ENCODE measurements around the gene CHD5. TPM values are rescaled to one million over a fixed set of nuclear protein-coding genes. Genes with fewer than 3 reads are reported as not detected.

The CHD5 gene
- total RNA-seq, 1 experiment from 2014 or later = 1.6 TPM

DNA sequence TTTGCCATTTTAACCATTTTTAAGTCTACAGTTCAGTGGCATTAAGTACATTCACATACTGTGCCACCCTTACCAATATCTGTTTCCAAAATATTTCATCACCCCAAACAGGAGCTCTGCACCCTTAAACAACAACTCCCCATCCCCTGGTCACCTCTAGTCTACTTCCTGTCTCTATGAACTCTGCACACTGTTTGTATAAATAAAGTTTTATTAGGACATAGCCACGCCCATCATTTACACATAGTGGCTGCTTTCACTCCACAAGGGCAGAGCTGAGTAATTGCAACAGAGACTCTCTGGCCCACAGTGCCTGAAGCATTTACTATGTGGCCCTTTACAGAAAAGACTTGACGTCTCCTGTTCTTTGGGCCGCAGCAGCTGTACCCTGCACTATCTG lies 104.4 kb downstream of the CHD5 start:
- no peaks in the 10 kb centered on the region for H3K79me1 ChIP-seq (ENCODE audit: insufficient read depth, low read depth, low read length, poor library complexity, severe bottlenecking)
- H3K14ac ChIP-seq (ENCODE audit: insufficient read depth, low read length) = no peak overlapping the region
- Mint-ChIP-seq H3K27me3 (ENCODE audit: low read depth) (no peaks in the 10 kb centered on the region; the same call in none of the 2 replicates), H3K27ac (no peak overlapping the region), H3K36me3 (ENCODE audit: insufficient read depth in 1 of 3, low read depth in 3 of 3) (no peaks in the 10 kb centered on the region), H3K4me1 (peaks cover 14 to 29% of the 10 kb centered on the region in 2 experiments), H3K9me3 (no peaks in the 10 kb centered on the region), H3K4me3 (no peak overlapping the region)
- H4K8ac ChIP-seq (replicated peaks; ENCODE audit: insufficient read length, low read depth, low read length) = no peak overlapping the region
- no peak overlapping the region for H2BK20ac ChIP-seq (ENCODE audit: low read depth, low read length, poor library complexity, severe bottlenecking)
- H3K27me3 ChIP-seq (ENCODE audit: insufficient read depth, low read length) = no peaks in the 10 kb centered on the region
- H3K9me3 ChIP-seq (ENCODE audit: control insufficient read depth, low read depth, low read length) = no peaks in the 10 kb centered on the region
- H2BK12ac ChIP-seq (ENCODE audit: insufficient read length, low read depth, low read length) = no peak overlapping the region
- DNase-seq = no peak
- TF ChIP-seq, protein P1, sequence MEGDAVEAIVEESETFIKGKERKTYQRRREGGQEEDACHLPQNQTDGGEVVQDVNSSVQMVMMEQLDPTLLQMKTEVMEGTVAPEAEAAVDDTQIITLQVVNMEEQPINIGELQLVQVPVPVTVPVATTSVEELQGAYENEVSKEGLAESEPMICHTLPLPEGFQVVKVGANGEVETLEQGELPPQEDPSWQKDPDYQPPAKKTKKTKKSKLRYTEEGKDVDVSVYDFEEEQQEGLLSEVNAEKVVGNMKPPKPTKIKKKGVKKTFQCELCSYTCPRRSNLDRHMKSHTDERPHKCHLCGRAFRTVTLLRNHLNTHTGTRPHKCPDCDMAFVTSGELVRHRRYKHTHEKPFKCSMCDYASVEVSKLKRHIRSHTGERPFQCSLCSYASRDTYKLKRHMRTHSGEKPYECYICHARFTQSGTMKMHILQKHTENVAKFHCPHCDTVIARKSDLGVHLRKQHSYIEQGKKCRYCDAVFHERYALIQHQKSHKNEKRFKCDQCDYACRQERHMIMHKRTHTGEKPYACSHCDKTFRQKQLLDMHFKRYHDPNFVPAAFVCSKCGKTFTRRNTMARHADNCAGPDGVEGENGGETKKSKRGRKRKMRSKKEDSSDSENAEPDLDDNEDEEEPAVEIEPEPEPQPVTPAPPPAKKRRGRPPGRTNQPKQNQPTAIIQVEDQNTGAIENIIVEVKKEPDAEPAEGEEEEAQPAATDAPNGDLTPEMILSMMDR (conservative IDR thresholded peaks at IDR 0.05) = no peak
- no peaks in the 10 kb centered on the region for H3K23me2 ChIP-seq (ENCODE audit: insufficient read length, low read depth, low read length, poor library complexity, severe bottlenecking)
- no peak overlapping the region for H3K4ac ChIP-seq (ENCODE audit: low read depth, low read length)
- no peak overlapping the region for H2AK5ac ChIP-seq (ENCODE audit: insufficient read length, low read length)
- H4K20me1 ChIP-seq (ENCODE audit: control insufficient read depth, insufficient read depth, insufficient read length) = no peaks in the 10 kb centered on the region
- no peak overlapping the region for H2BK5ac ChIP-seq (ENCODE audit: insufficient read length, low read length)
- no peak overlapping the region for H4K91ac ChIP-seq (ENCODE audit: insufficient read length, low read depth, low read length)
- no peaks in the 10 kb centered on the region for H3K79me2 ChIP-seq (ENCODE audit: insufficient read depth, low read length)
- no peak overlapping the region for H3K27ac ChIP-seq (ENCODE audit: insufficient read length, low read depth, low read length)
- WGBS (ENCODE audit: extremely low coverage, insufficient read length, low lambda C conversion rate) = no CpG with 5 or more reads among the region's 3 CpGs
- H3K4me1 ChIP-seq (ENCODE audit: insufficient read depth, low read length) = no peaks in the 10 kb centered on the region
- no peak overlapping the region for H3K56ac ChIP-seq (ENCODE audit: insufficient read length, low read depth, low read length)
- H4K5ac ChIP-seq (ENCODE audit: insufficient read length, low read depth, low read length) = no peak overlapping the region
- H2BK15ac ChIP-seq (ENCODE audit: low read depth, low read length) = no peak overlapping the region
- no peak overlapping the region for H2BK120ac ChIP-seq (ENCODE audit: low read depth, low read length, poor library complexity, severe bottlenecking)
- H3K23ac ChIP-seq (ENCODE audit: insufficient read length, low read depth, low read length) = no peak overlapping the region
- H3T11ph ChIP-seq (ENCODE audit: low read length) = no peak overlapping the region
- H3K4me2 ChIP-seq (ENCODE audit: insufficient read depth, insufficient read length, low read length) = no peak overlapping the region
- H2AFZ ChIP-seq (ENCODE audit: low read length) = no peak overlapping the region
- H3K18ac ChIP-seq (ENCODE audit: insufficient read length, low read depth, low read length) = no peak overlapping the region
- H3K9ac ChIP-seq (ENCODE audit: extremely low read depth, insufficient read length, low read length) = no peak overlapping the region
